Spleen (tissue), 7 donors: ENCODE measurements around the gene CLHC1.
"Not testable (repeated sequence)": the region's sequence is repeated elsewhere in the genome, so short reads cannot be mapped to it uniquely, and the experiment has no call there.

Experiments used
- POLR2A ChIP-seq, 3 donors: fragments of 450-650 bp; IDR thresholded peaks; one replicate each; pipeline ENCODE4 v1.5.1; 2017; ENCODE audit warnings: antibody characterized with exemption in 3 of 3, mild to moderate bottlenecking in 1 of 3
- POLR2AphosphoS5 ChIP-seq, 3 donors: sonication (generic); formaldehyde crosslinking; IDR thresholded peaks; one replicate each; pipeline ENCODE4 v1.5.1; 2017; ENCODE audit warnings: antibody characterized with exemption in 3 of 3
- TF ChIP-seq, protein P1 (sequence below), 11 experiments: fragments of 200-600 bp in 7 of 11; fragments of 450-650 bp in 4 of 11; sonication (generic) in 4 of 11; IDR thresholded peaks in 8 of 11; conservative IDR thresholded peaks in 3 of 11; 1 replicate in 7 of 11; 2 replicates in 4 of 11; pipeline versions ENCODE4 v1.4.0 to v1.8.0; 2016 to 2021; ENCODE audit warnings: antibody characterized with exemption in 11 of 11, inconsistent platforms in 4 of 11, mild to moderate bottlenecking in 1 of 11
- donor health status: DM: no; HTN: no; CAD: no; lungs with moderate emphysema.
- donor health status: DM: no; HTN: no; CAD: no.
- donor health status: DM: no; HTN: no; CAD: no.

DNA sequence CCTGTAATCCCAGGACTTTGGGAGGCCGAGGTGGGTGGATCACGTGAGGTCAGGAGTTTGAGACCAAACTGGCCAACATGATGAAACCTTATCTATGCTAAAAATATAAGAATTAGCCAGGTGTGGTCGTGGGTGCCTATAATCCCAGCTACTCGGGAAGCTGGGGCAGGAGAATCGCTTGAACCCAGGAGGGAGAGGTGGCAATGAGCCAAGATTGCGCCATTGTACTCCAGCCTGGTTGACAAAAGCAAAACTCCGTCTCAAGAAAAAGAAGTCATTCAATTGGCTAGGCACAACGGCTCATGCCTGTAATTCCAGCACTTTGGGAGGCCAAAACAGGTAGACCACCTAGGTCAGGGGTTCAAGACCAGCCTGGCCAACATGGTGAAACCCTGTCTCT is 9.5 kb upstream of the CLHC1 start:
- TF ChIP-seq, protein P1, sequence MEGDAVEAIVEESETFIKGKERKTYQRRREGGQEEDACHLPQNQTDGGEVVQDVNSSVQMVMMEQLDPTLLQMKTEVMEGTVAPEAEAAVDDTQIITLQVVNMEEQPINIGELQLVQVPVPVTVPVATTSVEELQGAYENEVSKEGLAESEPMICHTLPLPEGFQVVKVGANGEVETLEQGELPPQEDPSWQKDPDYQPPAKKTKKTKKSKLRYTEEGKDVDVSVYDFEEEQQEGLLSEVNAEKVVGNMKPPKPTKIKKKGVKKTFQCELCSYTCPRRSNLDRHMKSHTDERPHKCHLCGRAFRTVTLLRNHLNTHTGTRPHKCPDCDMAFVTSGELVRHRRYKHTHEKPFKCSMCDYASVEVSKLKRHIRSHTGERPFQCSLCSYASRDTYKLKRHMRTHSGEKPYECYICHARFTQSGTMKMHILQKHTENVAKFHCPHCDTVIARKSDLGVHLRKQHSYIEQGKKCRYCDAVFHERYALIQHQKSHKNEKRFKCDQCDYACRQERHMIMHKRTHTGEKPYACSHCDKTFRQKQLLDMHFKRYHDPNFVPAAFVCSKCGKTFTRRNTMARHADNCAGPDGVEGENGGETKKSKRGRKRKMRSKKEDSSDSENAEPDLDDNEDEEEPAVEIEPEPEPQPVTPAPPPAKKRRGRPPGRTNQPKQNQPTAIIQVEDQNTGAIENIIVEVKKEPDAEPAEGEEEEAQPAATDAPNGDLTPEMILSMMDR (IDR thresholded peaks at IDR 0.05 in 8 of 11, conservative IDR thresholded peaks at IDR 0.05 in 3 of 11), result not testable (repeated sequence)
- not testable (repeated sequence) for TF ChIP-seq POLR2A, POLR2AphosphoS5 (IDR thresholded peaks at IDR 0.05)
